HG02884 (cell line): ENCODE measurements around the gene ZNF646.
A peak's percentile ranks its signal among the peaks of the same experiment; 100 is the strongest.

Experiments
- ATAC-seq: cut with Tn5 transposase; IDR thresholded peaks from one replicate; pipeline ENCODE4 v1.9.1; 2021; ENCODE audit warnings: mild to moderate bottlenecking, moderate library complexity; ENCODE audit not compliant: unreplicated experiment

Gene ZNF646

DNA sequence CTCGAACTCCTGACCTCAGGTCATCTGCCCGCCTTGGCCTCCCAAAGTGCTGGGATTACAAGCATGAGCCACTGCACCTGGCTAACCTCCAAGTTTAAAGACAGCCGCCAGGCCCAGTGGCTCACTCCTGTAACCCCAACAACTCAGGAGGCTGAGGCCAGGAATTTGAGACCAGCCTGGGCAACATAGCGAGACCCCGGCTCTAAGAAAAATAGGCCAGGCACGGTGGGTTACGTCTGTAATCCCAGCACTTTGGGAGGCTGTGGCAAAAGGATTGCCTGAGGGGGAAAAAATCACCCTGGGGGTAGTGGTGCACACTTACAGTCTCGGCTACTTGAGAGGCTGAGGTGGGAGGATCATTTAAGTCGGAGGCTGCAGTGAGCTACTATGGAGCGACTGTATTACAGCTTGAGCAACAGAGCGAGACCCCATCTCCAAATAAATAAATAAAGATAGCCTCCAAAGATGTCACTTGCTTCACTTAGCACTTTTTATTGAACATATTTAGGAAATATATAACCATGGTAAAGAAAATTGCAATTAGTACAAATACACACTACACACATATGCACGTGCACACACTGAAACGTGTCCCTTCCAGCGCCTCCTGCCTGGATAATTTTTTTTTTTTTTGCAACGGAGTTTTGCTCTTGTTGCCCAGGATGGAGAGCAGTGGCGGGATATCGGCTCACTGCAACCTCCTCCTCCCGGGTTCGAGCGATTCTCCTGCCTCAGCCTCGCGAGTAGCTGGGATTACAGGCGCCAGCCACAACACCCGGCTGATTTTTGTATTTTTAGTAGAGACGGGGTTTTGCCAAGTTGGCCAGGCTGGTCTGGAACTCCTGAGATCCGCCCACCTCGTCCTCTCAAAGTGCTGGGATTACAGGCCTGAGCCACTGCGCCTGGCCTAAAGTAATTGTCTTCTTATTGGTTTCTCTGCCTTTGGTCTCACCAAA lies 32.6 kb downstream of the ZNF646 start:
- ATAC-seq, result no peak

DNA sequence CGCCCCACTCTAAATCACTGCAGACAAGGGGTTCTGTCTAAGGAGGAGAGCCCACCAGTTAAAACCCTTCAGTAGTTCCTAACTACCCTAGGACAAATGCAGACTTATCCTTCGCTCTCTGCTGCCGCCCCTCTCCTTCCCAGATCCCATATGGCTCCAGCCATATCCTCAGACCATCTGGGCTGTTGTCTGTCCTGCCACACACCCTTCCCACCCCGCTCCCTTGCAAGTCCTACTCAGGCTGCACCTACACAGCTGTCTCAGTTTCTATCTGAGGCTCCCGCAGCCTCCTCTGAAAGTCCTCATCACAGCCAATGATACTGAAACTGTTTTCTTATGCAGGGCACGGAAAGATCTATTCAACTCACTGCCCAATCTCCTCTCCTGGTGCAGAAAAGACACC lies 33.2 kb downstream of the ZNF646 start:
- peak; percentile 53 for ATAC-seq

- peak; percentile 69 for ATAC-seq
Measured at GRCh38 chr16:31108035-31108793, 34.0 kb downstream of the ZNF646 start, which contains the start of gene BCKDK. Gene BCKDK (plus strand): TSS chr16:31108386. CDS start chr16:31109224, 838 bp downstream.

DNA sequence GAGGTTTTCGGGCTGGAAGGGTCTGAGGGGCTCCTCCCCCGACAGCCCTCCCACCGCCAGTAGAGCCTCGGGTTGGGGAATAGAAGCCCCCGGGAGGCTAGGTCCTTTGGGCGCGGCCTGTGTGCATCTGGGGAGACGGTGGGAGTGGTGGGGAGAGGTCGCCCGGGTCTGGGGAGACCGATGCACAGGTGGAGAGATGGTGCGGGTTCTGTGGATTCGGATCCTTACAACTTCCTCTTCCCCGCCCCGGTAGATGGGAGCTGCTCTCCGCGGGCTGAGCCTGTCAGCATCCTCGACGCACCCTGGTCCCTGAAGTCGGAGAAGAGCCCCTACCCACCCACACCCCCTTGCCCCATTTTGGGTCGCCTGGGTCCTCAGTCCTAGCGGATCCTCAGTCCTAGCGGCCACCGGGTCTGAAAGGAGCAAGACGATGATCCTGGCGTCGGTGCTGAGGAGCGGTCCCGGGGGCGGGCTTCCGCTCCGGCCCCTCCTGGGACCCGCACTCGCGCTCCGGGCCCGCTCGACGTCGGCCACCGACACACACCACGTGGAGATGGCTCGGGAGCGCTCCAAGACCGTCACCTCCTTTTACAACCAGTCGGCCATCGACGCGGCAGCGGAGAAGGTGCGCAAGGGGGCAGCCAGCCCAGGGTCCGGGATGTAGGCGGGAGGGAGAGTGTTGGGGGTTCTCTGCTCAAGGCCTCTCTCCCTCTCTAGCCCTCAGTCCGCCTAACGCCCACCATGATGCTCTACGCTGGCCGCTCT lies 34.8 kb downstream of the ZNF646 start:
- no peak for ATAC-seq

DNA sequence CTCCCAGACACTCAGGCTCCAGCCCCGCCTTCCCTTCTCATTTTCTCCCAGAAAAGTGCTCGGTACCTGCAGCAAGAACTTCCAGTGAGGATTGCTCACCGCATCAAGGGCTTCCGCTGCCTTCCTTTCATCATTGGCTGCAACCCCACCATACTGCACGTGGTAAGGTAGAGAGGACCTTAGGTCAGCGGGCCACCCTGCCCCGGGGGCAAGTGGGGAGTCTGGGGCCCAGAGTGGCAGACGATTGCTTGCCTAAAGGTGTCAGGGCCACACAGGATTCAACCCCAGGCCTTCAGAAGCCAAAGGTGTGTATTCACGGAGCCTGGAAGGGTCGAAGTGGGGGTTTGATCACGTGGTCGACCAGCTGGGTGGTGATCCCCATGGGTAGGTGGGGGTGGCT lies 35.4 kb downstream of the ZNF646 start:
- no peak for ATAC-seq

- ATAC-seq, result no peak
Measured at GRCh38 chr16:31110106-31111034, 36.1 kb downstream of the ZNF646 start.

DNA sequence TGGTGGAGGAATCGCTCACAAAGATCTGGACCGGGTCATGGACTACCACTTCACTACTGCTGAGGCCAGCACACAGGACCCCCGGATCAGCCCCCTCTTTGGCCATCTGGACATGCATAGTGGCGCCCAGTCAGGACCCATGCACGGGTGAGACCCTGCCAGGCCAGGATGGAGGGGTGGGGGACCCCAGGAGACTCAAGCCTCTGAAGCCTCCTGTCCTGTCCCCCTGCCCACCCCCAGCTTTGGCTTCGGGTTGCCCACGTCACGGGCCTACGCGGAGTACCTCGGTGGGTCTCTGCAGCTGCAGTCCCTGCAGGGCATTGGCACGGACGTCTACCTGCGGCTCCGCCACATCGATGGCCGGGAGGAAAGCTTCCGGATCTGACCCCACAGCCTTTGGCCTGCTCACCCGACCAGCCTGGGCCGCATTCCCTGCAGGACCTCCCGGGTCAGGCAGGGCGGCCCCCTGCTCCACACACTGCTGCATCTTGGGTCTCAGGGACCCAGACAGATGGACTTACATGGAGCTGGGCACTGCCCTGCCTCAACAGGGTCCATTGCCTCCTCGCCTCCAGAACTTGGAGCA lies 37.8 kb downstream of the ZNF646 start:
- no peak for ATAC-seq

GRCh38 chr16:31112711-31113110 lies 38.5 kb downstream of the ZNF646 start:
- no peak for ATAC-seq

GRCh38 chr16:31113121-31114120 lies 39.2 kb downstream of the ZNF646 start:
- ATAC-seq, result no peak

DNA sequence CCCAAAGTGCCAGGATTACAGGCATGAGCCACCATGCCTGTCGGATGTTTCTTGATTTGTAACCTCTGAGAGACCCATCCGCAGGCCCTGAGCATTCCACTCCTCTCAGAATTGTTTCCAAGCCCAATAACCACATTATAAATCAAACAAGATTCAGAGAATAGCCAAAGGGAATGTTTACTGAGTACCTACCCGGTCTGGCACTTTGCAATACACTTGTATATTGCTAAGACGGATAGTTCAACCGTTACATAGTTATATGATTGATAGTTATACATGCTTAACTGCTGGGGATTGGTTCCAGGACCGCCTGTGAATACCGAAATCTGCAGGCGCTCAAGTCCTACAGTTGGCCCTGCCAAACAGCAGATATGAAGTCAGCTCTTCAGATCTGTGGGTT lies 40.2 kb downstream of the ZNF646 start:
- ATAC-seq, result no peak

GRCh38 chr16:31117384-31118222 lies 43.4 kb downstream of the ZNF646 start, which contains the start of gene KAT8:
Gene KAT8 (plus strand): TSS chr16:31117664. CDS start chr16:31117682, 18 bp downstream.
- peak; percentile 88 for ATAC-seq

DNA sequence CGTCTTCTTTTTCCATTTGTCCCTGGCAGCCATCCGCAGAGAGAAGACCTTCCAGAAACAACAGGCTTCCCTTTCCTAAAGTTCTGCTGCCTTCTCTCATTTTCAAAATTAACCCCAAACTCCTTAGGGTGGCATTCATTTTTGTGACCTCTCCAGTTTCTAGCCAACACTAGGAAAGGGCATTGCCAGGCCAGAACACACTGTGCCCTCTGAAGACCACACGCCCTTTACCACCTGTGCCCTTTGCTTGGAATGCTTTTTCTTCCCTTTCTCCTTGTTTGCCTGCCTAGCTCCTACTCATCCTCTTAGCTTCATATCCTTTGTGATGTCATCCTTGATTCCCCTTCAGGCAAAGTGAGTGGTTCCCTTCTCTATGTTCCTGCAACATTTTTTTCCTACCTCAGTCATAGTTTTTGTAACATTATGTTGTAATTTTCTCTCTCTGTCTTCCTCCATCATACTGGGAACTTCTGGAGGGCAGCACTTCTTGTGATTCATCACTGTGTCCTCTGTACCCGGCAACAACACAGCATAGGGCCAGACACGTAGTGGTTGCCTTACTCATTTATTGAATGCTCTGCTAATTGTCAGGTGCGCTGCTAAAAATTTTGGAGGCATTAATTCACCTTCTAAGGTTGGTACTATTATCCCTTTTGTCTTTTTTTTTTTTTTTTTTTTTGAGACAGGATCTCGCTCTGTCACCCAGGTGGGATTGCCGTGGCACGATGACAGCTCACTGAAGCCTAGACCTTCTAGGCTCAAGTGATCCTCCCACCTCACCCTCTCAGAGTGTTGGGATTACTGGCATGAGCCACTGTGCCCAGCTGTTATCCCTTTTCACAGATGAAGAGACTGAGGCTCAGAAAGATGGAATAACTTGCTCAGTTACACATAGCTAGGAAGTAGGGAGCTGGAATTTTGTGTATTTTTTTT lies 44.3 kb downstream of the ZNF646 start:
- no peak for ATAC-seq

DNA sequence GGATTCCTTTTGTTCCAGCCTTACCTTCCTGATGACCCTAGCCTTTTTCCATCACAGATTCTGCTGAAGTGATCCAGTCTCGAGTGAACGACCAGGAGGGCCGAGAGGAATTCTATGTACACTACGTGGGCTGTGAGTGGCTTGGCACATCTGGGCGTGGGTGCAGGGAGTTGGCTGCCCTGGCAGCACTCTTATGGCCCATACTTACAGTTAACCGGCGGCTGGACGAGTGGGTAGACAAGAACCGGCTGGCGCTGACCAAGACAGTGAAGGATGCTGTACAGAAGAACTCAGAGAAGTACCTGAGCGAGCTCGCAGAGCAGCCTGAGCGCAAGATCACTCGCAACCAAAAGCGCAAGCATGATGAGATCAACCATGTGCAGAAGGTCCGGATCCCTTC lies 45.9 kb downstream of the ZNF646 start:
- ATAC-seq, result no peak

- no peak for ATAC-seq
Measured at GRCh38 chr16:31125844-31126243, 51.6 kb downstream of the ZNF646 start.

GRCh38 chr16:31127182-31127581 lies 53.0 kb downstream of the ZNF646 start:
- ATAC-seq, result no peak
